ENCODE measurements around the gene TGFBR3L. TPM values are rescaled to one million over a fixed set of nuclear protein-coding genes. Genes with fewer than 3 reads are reported as not detected.
A peak's percentile ranks its signal among the peaks of the same experiment; 100 is the strongest.
"Not testable (repeated sequence)": the region's sequence is repeated elsewhere in the genome, so short reads cannot be mapped to it uniquely, and the experiment has no call there.

TGFBR3L gene
- total and polyA plus RNA-seq, 5 donors = 2.4 to 17.6 (median 12.9) TPM

DNA sequence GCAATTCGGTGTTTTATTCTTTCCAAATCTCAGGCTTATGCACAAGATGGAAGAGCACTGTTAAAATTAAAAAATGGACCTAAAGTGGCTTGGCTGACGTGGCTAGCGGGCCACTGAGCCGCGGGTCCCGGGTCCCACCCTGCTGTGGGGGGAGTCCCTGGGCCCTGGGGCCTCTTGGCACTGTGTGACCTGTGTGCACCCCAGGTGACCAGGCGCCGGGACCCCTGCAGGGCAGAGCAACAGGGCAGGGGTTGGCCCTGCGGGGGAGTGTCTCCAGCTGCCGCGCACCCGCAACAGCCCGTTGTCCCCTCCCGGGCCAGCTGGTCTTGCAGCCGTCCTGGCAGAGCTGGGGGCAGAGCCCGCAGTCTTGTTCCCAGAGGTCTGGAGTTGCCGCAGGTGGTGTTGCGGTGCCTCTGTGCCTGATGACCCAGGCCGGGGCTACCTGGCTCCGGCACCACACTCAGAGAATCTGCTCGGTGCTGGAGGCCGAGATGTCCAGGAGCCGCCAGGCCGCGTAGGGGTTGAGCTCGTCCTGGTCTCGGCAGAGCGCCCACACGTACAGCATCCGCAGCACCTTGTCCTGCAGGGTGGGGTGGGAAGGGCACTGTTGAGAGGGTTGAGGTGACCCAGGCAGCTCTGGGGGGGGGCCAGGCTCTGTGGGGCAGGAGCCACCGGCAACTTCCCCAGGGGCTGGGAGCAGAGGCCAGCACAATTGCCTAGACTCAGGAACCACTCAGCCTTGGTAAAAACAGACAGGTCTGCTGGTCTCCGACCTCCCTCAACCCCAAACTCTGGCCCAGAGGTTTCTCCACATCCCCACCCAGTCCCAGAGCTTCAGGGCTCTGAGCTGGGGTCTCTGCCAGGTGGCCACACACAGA, 12.3 kb downstream of the TGFBR3L start:
- WGBS = 80% methylated on average over 32 of the region's 32 CpGs
- H3K27ac ChIP-seq (ENCODE audit: low read length) = no peak overlapping the region
- peak in 2 of 3 donors; percentile 38 to 60 for DNase-seq
- H3K27me3 ChIP-seq (ENCODE audit: control insufficient read depth, insufficient read depth) = no peaks in the 10 kb centered on the region
- peaks cover 2% of the 10 kb centered on the region for H3K4me1 ChIP-seq (ENCODE audit: control insufficient read depth, insufficient read depth, low read length)
- H3K9me3 ChIP-seq (ENCODE audit: control insufficient read depth, low read length) = no peaks in the 10 kb centered on the region
- intact Hi-C loops (cut with DNase I) = no loop called here
- no peak overlapping the region for H3K4me3 ChIP-seq (ENCODE audit: low read length)
- peak; percentile 3 to 7 for ATAC-seq

- ATAC-seq (peak; percentile 2 to 6), DNase-seq (peak; percentile 42 to 73 (median 71))
- H3K4me1 ChIP-seq (ENCODE audit: control insufficient read depth, insufficient read depth, low read length) = peaks cover 2% of the 10 kb centered on the region
- no peaks in the 10 kb centered on the region for H3K27me3 ChIP-seq (ENCODE audit: control insufficient read depth, insufficient read depth)
- H3K9me3 ChIP-seq (ENCODE audit: control insufficient read depth, low read length) = no peaks in the 10 kb centered on the region
- 79% methylated on average over 23 of the region's 23 CpGs for WGBS
- H3K27ac ChIP-seq (ENCODE audit: low read length) = peak overlapping the region; percentile 41
- intact Hi-C loops (cut with DNase I) = no loop called here
- no peak overlapping the region for H3K4me3 ChIP-seq (ENCODE audit: low read length)
Observed at GRCh38 chr19:7927605-7928333, 13.1 kb downstream of the TGFBR3L start.

DNA sequence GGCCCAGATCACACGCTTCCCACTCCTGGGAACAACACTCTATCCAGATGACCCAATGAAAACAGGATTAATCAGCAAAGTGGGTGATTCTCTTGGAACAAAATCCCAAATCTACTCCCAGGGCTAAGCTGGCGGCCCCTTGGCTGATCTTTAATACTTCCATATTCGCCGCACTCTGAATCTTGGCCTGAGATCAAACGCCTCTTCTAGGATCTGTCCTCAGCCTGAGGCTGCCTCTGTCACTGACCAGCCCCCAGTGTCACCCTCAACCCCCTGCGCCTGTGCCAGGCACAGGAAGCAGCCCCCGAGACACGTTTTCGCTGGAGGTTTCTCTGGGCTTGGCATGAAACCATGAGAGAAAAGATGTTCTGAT, 13.7 kb downstream of the TGFBR3L start:
- Histone ChIP-seq H3K9me3 (ENCODE audit: control insufficient read depth, low read length) (no peaks in the 10 kb centered on the region), H3K27ac (ENCODE audit: low read length) (peak overlapping the region; percentile 41), H3K27me3 (ENCODE audit: control insufficient read depth, insufficient read depth) (no peaks in the 10 kb centered on the region), H3K4me3 (ENCODE audit: low read length) (no peak overlapping the region), H3K4me1 (ENCODE audit: control insufficient read depth, insufficient read depth, low read length) (peaks cover 2% of the 10 kb centered on the region)
- peak in 1 of 2 donors; percentile 25 for ATAC-seq
- intact Hi-C loops (cut with DNase I) = no loop called here
- WGBS = 49% methylated on average over 9 of the region's 9 CpGs
- DNase-seq = peak in 2 of 3 donors; percentile 62 to 69

DNA sequence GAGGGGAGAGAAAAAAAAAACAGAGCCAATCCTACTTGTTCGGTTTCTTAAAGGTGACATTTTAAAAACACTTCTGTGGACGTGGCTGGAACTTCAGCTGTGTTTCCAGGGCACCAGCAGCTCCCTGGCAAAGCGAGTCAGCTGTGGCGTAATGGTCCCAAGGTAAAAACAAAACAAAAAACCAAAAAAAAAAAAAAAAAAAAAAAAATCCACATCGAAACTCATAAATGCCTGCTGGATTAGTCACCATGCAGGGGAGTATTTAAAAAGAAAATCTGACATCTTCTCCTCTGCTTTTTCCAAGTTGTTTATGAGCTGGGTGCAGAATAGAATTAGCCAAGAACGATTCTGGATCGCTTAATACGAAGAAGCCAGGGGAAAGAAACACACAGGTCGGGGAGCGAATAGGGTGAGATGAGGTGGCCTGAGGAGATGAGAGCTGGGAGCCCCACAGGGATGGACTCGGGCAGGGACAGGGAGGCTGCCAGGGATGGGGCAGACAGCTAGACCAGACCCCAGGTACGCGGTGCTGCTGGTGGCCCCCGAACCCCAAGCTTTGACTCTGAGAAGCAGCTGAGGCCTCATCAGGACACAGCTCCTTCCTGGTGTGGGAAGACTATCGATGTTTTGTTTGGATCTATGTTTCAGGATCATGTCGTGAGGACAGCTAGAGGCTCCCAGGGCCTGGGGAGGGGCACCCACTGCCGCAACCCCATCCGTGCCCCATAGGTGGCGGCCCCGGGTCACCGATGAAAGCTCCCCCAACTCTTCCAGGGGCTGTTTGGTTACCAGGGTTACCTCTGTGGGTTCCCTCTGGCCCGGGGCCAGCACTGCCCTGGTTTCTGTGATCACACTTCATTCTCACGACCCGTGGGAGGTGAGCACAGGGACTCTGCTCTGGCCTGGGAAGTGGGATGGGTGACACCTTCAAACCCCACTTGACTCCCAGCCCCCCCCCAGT, 14.4 kb downstream of the TGFBR3L start:
- H3K27ac ChIP-seq (ENCODE audit: low read length) = peak overlapping the region; percentile 37
- no peaks in the 10 kb centered on the region for H3K9me3 ChIP-seq (ENCODE audit: control insufficient read depth, low read length)
- H3K27me3 ChIP-seq (ENCODE audit: control insufficient read depth, insufficient read depth) = no peaks in the 10 kb centered on the region
- DNase-seq = peak in 2 of 3 donors; percentile 73 to 84
- H3K4me3 ChIP-seq (ENCODE audit: low read length) = no peak overlapping the region
- 49% methylated on average over 24 of the region's 24 CpGs for WGBS
- intact Hi-C loops (cut with DNase I) = no loop called here
- ATAC-seq = no peak
- H3K4me1 ChIP-seq (ENCODE audit: control insufficient read depth, insufficient read depth, low read length) = peaks cover 2% of the 10 kb centered on the region

DNA sequence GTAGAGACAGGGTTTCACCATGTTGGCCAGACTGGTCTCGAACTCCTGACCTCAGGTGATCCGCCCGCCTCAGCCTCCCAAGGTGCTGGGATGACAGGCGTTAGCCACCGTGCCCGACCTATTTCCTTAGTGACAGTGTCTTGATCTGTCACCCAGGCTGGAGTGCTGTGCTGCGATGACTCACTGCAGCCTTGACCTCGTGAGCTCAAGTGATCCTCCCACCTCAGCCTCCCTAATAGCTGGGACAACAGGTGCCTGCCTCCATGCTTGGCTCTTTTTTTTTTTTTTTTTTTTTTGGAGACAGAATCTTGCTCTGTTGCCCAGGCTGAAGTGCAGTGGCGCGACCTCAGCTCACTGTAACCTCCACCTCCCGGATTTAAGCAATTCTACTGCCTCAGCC, 15.4 kb downstream of the TGFBR3L start:
- H3K27me3 ChIP-seq (ENCODE audit: control insufficient read depth, insufficient read depth); intact Hi-C loops (cut with DNase I); H3K9me3 ChIP-seq (ENCODE audit: control insufficient read depth, low read length); H3K4me3 ChIP-seq (ENCODE audit: low read length); H3K27ac ChIP-seq (ENCODE audit: low read length); H3K4me1 ChIP-seq (ENCODE audit: control insufficient read depth, insufficient read depth, low read length); ATAC-seq: not testable (repeated sequence)
- DNase-seq = peak in 1 of 3 donors; percentile 32
- WGBS = 93% methylated on average over 11 of the region's 11 CpGs

DNA sequence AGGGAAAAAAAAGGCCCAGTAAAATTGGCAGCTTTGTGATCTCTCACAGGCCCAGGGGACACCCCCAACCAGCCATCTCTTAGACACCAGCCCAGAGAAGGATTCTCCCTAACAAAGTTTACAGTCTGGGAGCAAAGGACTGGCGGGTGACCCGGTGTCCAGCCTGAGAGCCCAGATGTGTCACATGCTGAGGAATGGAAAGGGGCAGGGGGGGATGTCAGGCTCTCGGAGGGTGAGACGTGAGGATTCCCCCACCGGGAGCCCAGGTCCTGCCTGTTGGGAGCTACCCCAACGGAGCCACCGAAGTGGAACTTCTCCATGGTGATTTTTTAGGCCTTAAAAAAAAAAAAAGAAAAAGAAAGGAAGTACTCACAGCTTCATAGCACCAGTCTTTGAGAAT, 16.1 kb downstream of the TGFBR3L start:
- ATAC-seq (no peak), DNase-seq (no peak)
- H3K4me1 ChIP-seq (ENCODE audit: control insufficient read depth, insufficient read depth, low read length) = peaks cover 2% of the 10 kb centered on the region
- H3K27me3 ChIP-seq (ENCODE audit: control insufficient read depth, insufficient read depth) = no peaks in the 10 kb centered on the region
- WGBS = 85% methylated on average over 7 of the region's 7 CpGs
- H3K4me3 ChIP-seq (ENCODE audit: low read length) = no peak overlapping the region
- H3K9me3 ChIP-seq (ENCODE audit: control insufficient read depth, low read length) = no peaks in the 10 kb centered on the region
- no peak overlapping the region for H3K27ac ChIP-seq (ENCODE audit: low read length)
- intact Hi-C loops (cut with DNase I) = no loop called here

GRCh38 chr19:7931221-7932061, 16.8 kb downstream of the TGFBR3L start:
- WGBS = 88% methylated on average over 36 of the region's 36 CpGs
- DNase-seq (peak in 2 of 3 donors; percentile 57 to 64), ATAC-seq (no peak)
- Histone ChIP-seq H3K4me1 (ENCODE audit: control insufficient read depth, insufficient read depth, low read length) (peaks cover 2% of the 10 kb centered on the region), H3K27me3 (ENCODE audit: control insufficient read depth, insufficient read depth) (no peaks in the 10 kb centered on the region), H3K27ac (ENCODE audit: low read length) (no peak overlapping the region), H3K9me3 (ENCODE audit: control insufficient read depth, low read length) (no peaks in the 10 kb centered on the region), H3K4me3 (ENCODE audit: low read length) (no peak overlapping the region)
- intact Hi-C loops (cut with DNase I) = no loop called here

DNA sequence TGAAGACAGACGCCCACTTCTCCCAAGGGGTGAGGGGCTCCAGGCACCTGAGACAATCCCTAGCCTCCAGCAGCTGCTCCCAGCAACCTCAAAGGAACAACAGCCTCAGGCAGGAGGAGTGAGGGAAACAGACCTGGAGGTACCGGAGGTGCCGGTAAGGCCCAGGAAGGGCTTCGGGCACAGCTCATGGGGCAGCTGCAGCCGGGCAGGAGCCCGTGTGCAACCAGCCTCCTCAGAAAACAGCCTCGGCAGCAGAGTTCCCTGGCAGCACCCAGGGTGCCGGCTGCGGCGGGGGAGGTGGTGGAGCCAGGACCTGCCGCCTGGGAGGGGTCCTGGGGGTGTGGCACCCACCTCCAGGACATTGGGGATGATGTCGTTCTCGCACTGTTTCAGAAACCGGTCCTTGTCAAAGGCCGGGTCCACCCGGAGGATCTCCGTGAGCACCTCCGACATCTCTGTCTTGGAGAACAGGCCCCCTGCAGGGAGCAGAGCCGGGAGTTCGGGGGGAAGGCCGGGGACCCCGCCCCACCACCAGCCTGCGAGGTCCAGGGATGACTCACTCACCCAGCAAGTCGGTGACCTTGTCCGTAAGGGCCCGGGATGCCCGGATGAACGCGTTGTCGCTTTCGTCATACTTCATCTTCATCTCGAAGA, 17.8 kb downstream of the TGFBR3L start:
- Histone ChIP-seq H3K27me3 (ENCODE audit: control insufficient read depth, insufficient read depth) (no peaks in the 10 kb centered on the region), H3K4me1 (ENCODE audit: control insufficient read depth, insufficient read depth, low read length) (peaks cover 2% of the 10 kb centered on the region), H3K9me3 (ENCODE audit: control insufficient read depth, low read length) (no peaks in the 10 kb centered on the region), H3K27ac (ENCODE audit: low read length) (no peak overlapping the region), H3K4me3 (ENCODE audit: low read length) (no peak overlapping the region)
- intact Hi-C loops (cut with DNase I) = no loop called here
- DNase-seq (no peak), ATAC-seq (no peak)
- 93% methylated on average over 32 of the region's 32 CpGs for WGBS

GRCh38 chr19:7932930-7933300, 18.3 kb downstream of the TGFBR3L start:
- Histone ChIP-seq H3K4me1 (ENCODE audit: control insufficient read depth, insufficient read depth, low read length) (peaks cover 2% of the 10 kb centered on the region), H3K27ac (ENCODE audit: low read length) (no peak overlapping the region), H3K9me3 (ENCODE audit: control insufficient read depth, low read length) (no peaks in the 10 kb centered on the region), H3K27me3 (ENCODE audit: control insufficient read depth, insufficient read depth) (no peaks in the 10 kb centered on the region), H3K4me3 (ENCODE audit: low read length) (no peak overlapping the region)
- WGBS = 91% methylated on average over 10 of the region's 10 CpGs
- intact Hi-C loops (cut with DNase I) = no loop called here
- no peak for ATAC-seq
- no peak for DNase-seq

GRCh38 chr19:7933411-7933810, 18.8 kb downstream of the TGFBR3L start:
- 87% methylated on average over 14 of the region's 14 CpGs for WGBS
- no peak overlapping the region for H3K27ac ChIP-seq (ENCODE audit: low read length)
- no peaks in the 10 kb centered on the region for H3K27me3 ChIP-seq (ENCODE audit: control insufficient read depth, insufficient read depth)
- H3K9me3 ChIP-seq (ENCODE audit: control insufficient read depth, low read length) = no peaks in the 10 kb centered on the region
- H3K4me3 ChIP-seq (ENCODE audit: low read length) = no peak overlapping the region
- ATAC-seq = no peak
- DNase-seq = no peak
- intact Hi-C loops (cut with DNase I) = no loop called here
- peaks cover 1% of the 10 kb centered on the region for H3K4me1 ChIP-seq (ENCODE audit: control insufficient read depth, insufficient read depth, low read length)
